ENCODE measurements around the gene PRDX3.

The PRDX3 gene

DNA sequence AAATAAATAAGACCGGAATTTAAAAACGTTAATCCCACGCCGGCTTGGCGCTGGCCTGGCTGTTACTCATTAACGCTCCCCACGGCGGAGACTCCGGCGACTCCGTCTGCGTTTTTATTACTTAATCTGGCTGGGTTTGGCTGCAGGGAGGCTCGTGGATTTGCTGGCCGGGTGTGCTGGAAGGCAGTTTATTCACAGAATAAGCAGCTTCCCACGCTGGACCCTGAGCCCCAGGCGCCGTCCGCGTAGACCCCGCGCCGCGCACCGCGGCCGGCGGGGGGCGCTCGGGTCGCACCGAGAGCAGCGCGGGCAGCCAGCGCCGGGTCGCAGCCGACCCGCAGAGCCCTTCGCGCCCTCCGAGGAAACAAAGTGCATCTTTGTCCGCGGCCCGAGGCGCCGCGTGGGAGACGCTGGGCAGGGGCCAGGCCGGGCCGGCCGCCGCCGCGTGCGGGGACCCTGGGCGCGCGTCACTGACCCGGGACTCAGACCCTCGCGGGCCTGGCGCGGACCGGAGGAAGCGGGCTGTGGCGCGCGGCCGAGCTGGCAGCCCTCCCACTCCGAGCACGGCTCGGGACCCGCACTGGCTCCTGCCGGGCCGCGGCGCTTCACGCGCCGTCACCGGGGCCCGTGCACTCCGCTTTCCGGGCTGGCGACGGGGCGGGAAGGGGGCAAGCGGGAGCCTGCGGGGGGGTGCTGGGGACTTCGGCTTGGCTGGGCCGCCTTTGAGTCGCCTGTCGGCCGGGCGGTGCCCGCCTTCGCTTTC lies 28.2 kb upstream of the PRDX3 start:
- TF ChIP-seq TCF12 (IDR thresholded peaks at IDR 0.05; ENCODE audit: low read depth) (no peak), ZBTB7A (IDR thresholded peaks at IDR 0.05; ENCODE audit: low read depth) (peak; percentile 81), USF1 (IDR thresholded peaks at IDR 0.05) (no peak), RAD21 (IDR thresholded peaks at IDR 0.05; ENCODE audit: low read depth) (peak; percentile 74; the same call in 1 of the 2 replicates)
- TF ChIP-seq, protein P1, sequence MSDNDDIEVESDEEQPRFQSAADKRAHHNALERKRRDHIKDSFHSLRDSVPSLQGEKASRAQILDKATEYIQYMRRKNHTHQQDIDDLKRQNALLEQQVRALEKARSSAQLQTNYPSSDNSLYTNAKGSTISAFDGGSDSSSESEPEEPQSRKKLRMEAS (IDR thresholded peaks at IDR 0.05): peak; percentile 7; the same call in 1 of the 2 replicates

- TF ChIP-seq TAF1 (IDR thresholded peaks at IDR 0.05; ENCODE audit: low read depth) (no peak; the same call in 1 of the 2 replicates), CEBPB (IDR thresholded peaks at IDR 0.05) (no peak), YY1 (IDR thresholded peaks at IDR 0.05; ENCODE audit: low read depth) (peak; percentile 17; the same call in 1 of the 2 replicates), ZBTB7A (IDR thresholded peaks at IDR 0.05; ENCODE audit: low read depth) (no peak; the same call in 1 of the 2 replicates)
- TF ChIP-seq, protein P1 (IDR thresholded peaks at IDR 0.05): peak; percentile 34; the same call in 1 of the 2 replicates
Measured at GRCh38 chr10:119205894-119206602, 27.4 kb upstream of the PRDX3 start.

GRCh38 chr10:119203006-119203405 lies 24.4 kb upstream of the PRDX3 start:
- TF ChIP-seq YY1 (IDR thresholded peaks at IDR 0.05; ENCODE audit: low read depth) (no peak), EGR1 (IDR thresholded peaks at IDR 0.05) (no peak), FOXM1 (IDR thresholded peaks at IDR 0.05; ENCODE audit: borderline replicate concordance, low read depth) (no peak), EP300 (IDR thresholded peaks at IDR 0.05; ENCODE audit: borderline replicate concordance) (no peak), TCF12 (IDR thresholded peaks at IDR 0.05; ENCODE audit: low read depth) (no peak)

GRCh38 chr10:119201233-119201632 lies 22.6 kb upstream of the PRDX3 start:
- TF ChIP-seq TCF12 (IDR thresholded peaks at IDR 0.05; ENCODE audit: low read depth): no peak
- TF ChIP-seq USF1 (IDR thresholded peaks at IDR 0.05): no peak
- TF ChIP-seq TEAD4 (IDR thresholded peaks at IDR 0.05): no peak
- no peak for TF ChIP-seq EP300 (IDR thresholded peaks at IDR 0.05; ENCODE audit: borderline replicate concordance)
- TF ChIP-seq CEBPB (IDR thresholded peaks at IDR 0.05): no peak
- no peak for TF ChIP-seq RAD21 (IDR thresholded peaks at IDR 0.05; ENCODE audit: low read depth)
- TF ChIP-seq, protein P1 (IDR thresholded peaks at IDR 0.05): no peak
- TF ChIP-seq NFIC (IDR thresholded peaks at IDR 0.05): no peak
- no peak for TF ChIP-seq FOXM1 (IDR thresholded peaks at IDR 0.05; ENCODE audit: borderline replicate concordance, low read depth)
- TF ChIP-seq ZBTB7A (IDR thresholded peaks at IDR 0.05; ENCODE audit: low read depth): no peak
- TF ChIP-seq YY1 (IDR thresholded peaks at IDR 0.05; ENCODE audit: low read depth): no peak
- TF ChIP-seq CREB1 (IDR thresholded peaks at IDR 0.05; ENCODE audit: low read depth): no peak
- TF ChIP-seq EGR1 (IDR thresholded peaks at IDR 0.05): no peak
- TF ChIP-seq TAF1 (IDR thresholded peaks at IDR 0.05; ENCODE audit: low read depth): no peak

- TF ChIP-seq USF1 (IDR thresholded peaks at IDR 0.05) (no peak), RAD21 (IDR thresholded peaks at IDR 0.05; ENCODE audit: low read depth) (peak; percentile 99), CREB1 (IDR thresholded peaks at IDR 0.05; ENCODE audit: low read depth) (no peak)
Measured at GRCh38 chr10:119199231-119199992, 20.8 kb upstream of the PRDX3 start.

DNA sequence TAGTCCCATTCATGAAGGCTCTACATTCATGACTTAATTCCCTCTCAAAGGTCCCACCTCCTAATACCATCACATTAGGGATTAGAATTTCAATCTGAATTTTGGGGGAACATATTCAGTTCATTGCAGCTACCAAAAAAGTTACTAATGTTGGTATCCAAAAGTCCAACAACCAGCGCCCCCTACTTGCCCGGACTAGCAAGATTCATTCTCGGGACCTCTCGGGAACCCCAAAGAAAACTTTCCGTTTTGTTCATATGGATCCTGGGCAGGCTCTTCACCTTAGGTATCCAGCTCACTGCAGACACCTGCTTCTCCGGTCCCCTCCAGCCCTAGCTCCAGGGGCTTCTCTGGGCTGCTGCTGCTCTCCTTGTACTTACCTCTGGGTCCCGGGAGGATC lies 19.8 kb upstream of the PRDX3 start:
- TF ChIP-seq RAD21 (IDR thresholded peaks at IDR 0.05; ENCODE audit: low read depth): peak; percentile 43
- no peak for TF ChIP-seq FOXM1 (IDR thresholded peaks at IDR 0.05; ENCODE audit: borderline replicate concordance, low read depth)

- TF ChIP-seq TCF12 (IDR thresholded peaks at IDR 0.05; ENCODE audit: low read depth) (no peak), FOXM1 (IDR thresholded peaks at IDR 0.05; ENCODE audit: borderline replicate concordance, low read depth) (no peak), NFIC (IDR thresholded peaks at IDR 0.05) (no peak), USF1 (IDR thresholded peaks at IDR 0.05) (no peak), TEAD4 (IDR thresholded peaks at IDR 0.05) (no peak), TAF1 (IDR thresholded peaks at IDR 0.05; ENCODE audit: low read depth) (no peak), EGR1 (IDR thresholded peaks at IDR 0.05) (no peak), RAD21 (IDR thresholded peaks at IDR 0.05; ENCODE audit: low read depth) (no peak), ZBTB7A (IDR thresholded peaks at IDR 0.05; ENCODE audit: low read depth) (no peak), CEBPB (IDR thresholded peaks at IDR 0.05) (no peak), EP300 (IDR thresholded peaks at IDR 0.05; ENCODE audit: borderline replicate concordance) (no peak), YY1 (IDR thresholded peaks at IDR 0.05; ENCODE audit: low read depth) (no peak), CREB1 (IDR thresholded peaks at IDR 0.05; ENCODE audit: low read depth) (no peak)
- TF ChIP-seq, protein P1 (IDR thresholded peaks at IDR 0.05): no peak
- TF ChIP-seq, protein P2, sequence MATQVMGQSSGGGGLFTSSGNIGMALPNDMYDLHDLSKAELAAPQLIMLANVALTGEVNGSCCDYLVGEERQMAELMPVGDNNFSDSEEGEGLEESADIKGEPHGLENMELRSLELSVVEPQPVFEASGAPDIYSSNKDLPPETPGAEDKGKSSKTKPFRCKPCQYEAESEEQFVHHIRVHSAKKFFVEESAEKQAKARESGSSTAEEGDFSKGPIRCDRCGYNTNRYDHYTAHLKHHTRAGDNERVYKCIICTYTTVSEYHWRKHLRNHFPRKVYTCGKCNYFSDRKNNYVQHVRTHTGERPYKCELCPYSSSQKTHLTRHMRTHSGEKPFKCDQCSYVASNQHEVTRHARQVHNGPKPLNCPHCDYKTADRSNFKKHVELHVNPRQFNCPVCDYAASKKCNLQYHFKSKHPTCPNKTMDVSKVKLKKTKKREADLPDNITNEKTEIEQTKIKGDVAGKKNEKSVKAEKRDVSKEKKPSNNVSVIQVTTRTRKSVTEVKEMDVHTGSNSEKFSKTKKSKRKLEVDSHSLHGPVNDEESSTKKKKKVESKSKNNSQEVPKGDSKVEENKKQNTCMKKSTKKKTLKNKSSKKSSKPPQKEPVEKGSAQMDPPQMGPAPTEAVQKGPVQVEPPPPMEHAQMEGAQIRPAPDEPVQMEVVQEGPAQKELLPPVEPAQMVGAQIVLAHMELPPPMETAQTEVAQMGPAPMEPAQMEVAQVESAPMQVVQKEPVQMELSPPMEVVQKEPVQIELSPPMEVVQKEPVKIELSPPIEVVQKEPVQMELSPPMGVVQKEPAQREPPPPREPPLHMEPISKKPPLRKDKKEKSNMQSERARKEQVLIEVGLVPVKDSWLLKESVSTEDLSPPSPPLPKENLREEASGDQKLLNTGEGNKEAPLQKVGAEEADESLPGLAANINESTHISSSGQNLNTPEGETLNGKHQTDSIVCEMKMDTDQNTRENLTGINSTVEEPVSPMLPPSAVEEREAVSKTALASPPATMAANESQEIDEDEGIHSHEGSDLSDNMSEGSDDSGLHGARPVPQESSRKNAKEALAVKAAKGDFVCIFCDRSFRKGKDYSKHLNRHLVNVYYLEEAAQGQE (IDR thresholded peaks at IDR 0.05; ENCODE audit: low read depth): no peak
Measured at GRCh38 chr10:119197921-119198320, 19.3 kb upstream of the PRDX3 start.

All from Ishikawa (cell line).